Endothelial cell of hepatic sinusoid (primary cell): ENCODE data around the gene LDAF1.
"Not testable (repeated sequence)": the region's sequence is repeated elsewhere in the genome, so short reads cannot be mapped to it uniquely, and the experiment has no call there.

Experiments
- in situ Hi-C: cut with HindIII; loops from 2 replicates; pipeline ENCODE4 v1.10.0; 2017; ENCODE audit warnings: low sequenced_read_pairs

LDAF1 gene

GRCh38 chr16:21161211-21161610 is 2.7 kb downstream of the LDAF1 start:
- in situ Hi-C loops = no loop called here

DNA sequence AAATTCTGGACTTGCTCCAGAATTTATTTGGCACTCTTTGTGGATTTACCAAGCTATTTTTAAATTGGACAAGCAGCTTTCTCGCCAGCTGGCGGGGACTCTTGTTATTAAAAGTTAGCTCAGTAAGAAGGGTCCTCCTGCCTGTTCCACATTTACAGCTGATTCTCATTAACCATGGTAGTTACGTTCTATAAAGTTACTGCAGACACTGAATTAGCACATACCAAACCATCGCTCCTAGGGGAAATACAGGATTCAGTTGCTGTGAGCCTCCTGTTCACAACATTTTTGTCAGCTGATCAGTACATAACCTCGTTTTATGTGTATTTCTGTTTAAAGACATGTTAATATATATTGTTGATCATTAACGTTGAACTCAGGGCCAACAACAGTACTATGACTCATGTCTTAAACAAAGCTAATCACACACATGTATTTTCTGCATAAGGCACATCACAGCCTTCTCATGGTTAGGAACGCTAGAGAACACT is 4.2 kb downstream of the LDAF1 start:
- in situ Hi-C loops = no loop called here

DNA sequence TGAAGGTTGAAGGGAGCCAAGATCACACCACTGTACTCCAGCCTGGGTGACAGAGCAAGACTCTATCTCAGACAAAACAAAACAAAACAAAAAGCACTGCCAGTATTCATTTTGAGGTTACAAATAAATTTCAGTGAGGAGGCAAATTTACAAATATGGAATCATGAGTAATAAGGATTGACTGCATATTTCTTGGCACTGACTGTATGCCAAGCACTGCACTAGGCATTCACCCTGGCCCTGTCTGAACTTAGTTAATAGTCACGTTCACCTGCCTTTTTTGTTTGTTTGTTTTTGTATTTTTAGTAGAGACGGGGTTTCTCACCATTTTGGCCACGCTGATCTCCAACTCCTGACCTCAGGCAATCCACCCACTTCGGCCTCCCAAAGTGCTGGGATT is 5.1 kb downstream of the LDAF1 start:
- in situ Hi-C loops = no loop called here

- in situ Hi-C loops = no loop called here
Measured at GRCh38 chr16:21164521-21165168, 6.2 kb downstream of the LDAF1 start.

- in situ Hi-C loops = no loop called here
Measured at GRCh38 chr16:21166561-21166961, 8.1 kb downstream of the LDAF1 start.

- in situ Hi-C loops = no loop called here
Measured at GRCh38 chr16:21167360-21167759, 8.9 kb downstream of the LDAF1 start.

- in situ Hi-C loops = no loop called here
Measured at GRCh38 chr16:21167929-21168602, 9.6 kb downstream of the LDAF1 start.

GRCh38 chr16:21169249-21169981 is 10.9 kb downstream of the LDAF1 start:
- in situ Hi-C loops = no loop called here

DNA sequence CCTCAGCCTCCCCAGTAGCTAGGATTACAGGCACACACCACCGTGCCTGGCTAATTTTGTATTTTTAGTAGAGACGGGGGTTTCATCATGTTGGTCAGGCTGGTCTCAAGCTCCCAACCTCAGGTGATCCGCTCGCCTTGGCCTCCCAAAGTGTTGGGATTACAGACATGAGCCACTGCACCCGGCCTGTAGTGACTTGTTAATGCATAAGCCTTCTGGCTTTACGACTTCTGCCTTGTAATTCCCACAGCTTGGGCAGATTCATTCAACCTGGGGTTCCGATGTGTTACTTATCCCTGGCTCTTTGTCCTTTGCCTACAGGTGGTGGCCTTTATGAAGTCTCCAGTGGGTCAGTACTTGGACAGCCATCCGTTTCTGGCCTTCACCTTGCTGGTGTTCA is 11.6 kb downstream of the LDAF1 start:
- in situ Hi-C loops = not testable (repeated sequence)

- in situ Hi-C loops = no loop called here
Measured at GRCh38 chr16:21172650-21173049, 14.2 kb downstream of the LDAF1 start.

DNA sequence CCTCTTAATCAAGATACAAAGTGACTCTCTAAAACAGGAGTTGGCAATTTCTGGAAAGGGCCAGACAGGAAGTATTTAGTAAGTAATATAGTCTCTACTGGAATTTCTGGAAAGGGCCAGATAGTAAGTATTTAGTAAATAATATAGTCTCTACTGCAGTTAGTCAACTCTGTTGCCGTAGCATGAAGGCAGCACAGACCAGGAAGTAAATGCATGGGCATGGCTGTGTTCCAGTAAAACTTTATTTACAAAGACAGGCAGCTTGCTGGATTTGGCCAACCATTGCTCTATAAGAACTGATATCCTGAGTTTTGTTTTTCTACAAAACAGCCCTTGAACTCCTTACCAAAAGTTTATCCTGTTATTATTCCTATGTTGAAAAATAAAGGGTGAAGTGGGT is 16.9 kb downstream of the LDAF1 start:
- in situ Hi-C loops = no loop called here

- in situ Hi-C loops = no loop called here
Measured at GRCh38 chr16:21179126-21179982, 20.9 kb downstream of the LDAF1 start.

GRCh38 chr16:21179983-21180365 is 21.5 kb downstream of the LDAF1 start:
- in situ Hi-C loops = no loop called here

GRCh38 chr16:21183995-21184394 is 25.5 kb downstream of the LDAF1 start:
- in situ Hi-C loops = no loop called here

DNA sequence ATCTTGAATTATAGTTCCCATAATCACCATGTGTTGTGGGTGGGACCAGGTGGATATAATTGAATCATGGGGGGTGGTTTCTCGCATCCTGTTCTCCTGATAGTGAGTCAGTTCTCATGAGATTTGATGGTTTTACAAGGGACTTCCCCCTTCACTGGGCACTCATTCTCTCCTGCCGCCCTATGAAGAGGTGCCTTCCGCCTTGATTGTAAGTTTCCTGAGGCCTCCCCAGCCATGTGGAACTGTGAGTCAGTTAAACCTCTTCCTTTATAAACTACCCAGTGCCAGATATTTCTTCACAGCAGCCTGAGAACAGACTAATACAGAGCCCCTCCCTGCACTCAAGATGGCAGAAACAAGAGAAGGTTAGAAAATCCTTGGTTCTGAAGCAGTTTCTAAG is 26.4 kb downstream of the LDAF1 start:
- in situ Hi-C loops = no loop called here

DNA sequence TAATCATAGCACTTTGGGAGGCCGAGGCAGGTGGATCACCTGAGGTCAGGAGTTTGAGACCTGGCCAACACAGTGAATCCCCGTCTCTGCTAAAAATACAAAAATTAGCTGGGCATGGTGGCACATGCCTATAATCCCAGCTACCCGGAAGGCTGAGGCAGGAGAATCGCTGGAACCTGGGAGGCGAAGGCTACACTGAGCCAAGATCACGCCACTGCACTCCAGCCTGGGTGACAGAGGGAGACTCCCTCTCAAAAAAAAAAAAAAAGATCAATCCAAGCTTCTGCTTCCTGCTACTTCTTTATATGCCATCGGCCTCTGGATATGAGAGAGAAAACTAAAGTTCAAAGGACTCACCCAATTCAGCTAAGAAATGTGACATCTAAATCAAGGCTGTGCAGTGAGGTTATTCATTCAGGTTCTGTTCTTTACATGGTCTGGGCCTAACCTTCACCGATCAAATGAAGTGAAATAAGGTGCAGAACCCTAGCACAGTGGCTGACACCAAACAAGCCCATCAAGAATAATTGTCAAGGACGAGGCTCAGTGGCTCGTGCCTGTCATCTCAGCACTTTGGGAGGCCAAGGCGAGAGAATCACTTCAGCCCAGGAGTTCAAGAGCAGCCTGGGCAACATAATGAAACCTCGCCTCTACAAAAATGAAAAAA is 27.3 kb downstream of the LDAF1 start:
- in situ Hi-C loops = no loop called here

GRCh38 chr16:21186326-21186691 is 27.8 kb downstream of the LDAF1 start:
- in situ Hi-C loops = no loop called here

- in situ Hi-C loops = no loop called here
Measured at GRCh38 chr16:21189311-21189710, 30.8 kb downstream of the LDAF1 start.

GRCh38 chr16:21190013-21190412 is 31.5 kb downstream of the LDAF1 start:
- in situ Hi-C loops = loop anchor here (10.0 kb wide), 1 partner anchor 85 kb away; the partner anchor contains the start of gene CRYM

DNA sequence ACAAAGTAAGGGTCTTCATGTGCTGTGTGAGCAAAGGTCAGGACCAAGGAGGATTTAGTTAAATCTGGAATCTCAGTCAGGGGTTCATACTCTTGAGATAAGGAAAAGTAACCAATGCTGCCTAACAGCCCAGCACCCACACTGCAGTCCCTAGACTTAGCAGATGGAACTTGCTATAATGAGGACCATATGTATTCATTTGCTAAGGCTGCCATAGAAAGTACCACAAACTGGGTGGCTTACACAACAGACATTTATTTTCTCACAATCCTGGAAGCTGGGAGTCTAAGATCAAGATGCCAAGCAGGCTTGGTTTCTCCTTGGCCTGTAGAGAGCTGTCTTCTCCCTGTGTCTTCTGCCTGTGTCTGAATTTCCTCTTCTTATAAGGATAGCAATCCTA is 32.1 kb downstream of the LDAF1 start:
- in situ Hi-C loops = loop anchor here (10.0 kb wide), 1 partner anchor 84 kb away; the partner anchor contains the start of gene CRYM
